OCI-LY3 (cell line): ENCODE measurements around the gene BMPER.

Experiments
- H2AFZ ChIP-seq: fragments of 200-600, 300-600 bp; shearing (Covaris generic); 2 replicates; pipeline ENCODE4 v1.6.0; 2014; ENCODE audit warnings: antibody characterized with exemption, low read depth, low read length
- H3K27ac ChIP-seq: fragments of 200-600, 300-600 bp; sonication (generic); 2 replicates; pipeline ENCODE4 v1.5.1; 2014; ENCODE audit warnings: mild to moderate bottlenecking, low read length, moderate library complexity, mixed read lengths
- H3K27me3 ChIP-seq: fragments of 200-600, 300-600 bp; sonication (generic); 2 replicates; pipeline ENCODE4 v1.6.1; 2014; ENCODE audit warnings: low read depth, low read length, mixed read lengths
- H3K36me3 ChIP-seq: fragments of 200-600, 300-600 bp; sonication (generic); replicated peaks from 2 replicates; pipeline ENCODE3; 2014; ENCODE audit warnings: low read depth, low read length, mixed read lengths
- H3K4me1 ChIP-seq: fragments of 300-600, 200-600 bp; sonication (generic); 2 replicates; pipeline ENCODE4 v1.6.1; 2014; ENCODE audit warnings: low read length, mixed read lengths
- H3K4me2 ChIP-seq: fragments of 200-600, 300-600 bp; sonication (generic); 2 replicates; pipeline ENCODE4 v1.6.1; 2014; ENCODE audit warnings: low read length, mixed read lengths
- H3K4me3 ChIP-seq: fragments of 300-600, 200-600 bp; sonication (generic); 2 replicates; pipeline ENCODE4 v1.5.1; 2014; ENCODE audit warnings: antibody characterized with exemption, mild to moderate bottlenecking, low read length, moderate library complexity
- H3K79me2 ChIP-seq: fragments of 300-600, 200-600 bp; shearing (Covaris generic); 2 replicates; pipeline ENCODE4 v1.6.1; 2014; ENCODE audit warnings: mild to moderate bottlenecking, low read length, mixed read lengths
- H3K9ac ChIP-seq: fragments of 300-600, 200-600 bp; shearing (Covaris generic); 2 replicates; pipeline ENCODE4 v1.6.0; 2014; ENCODE audit warnings: mild to moderate bottlenecking, low read length, moderate library complexity
- H3K9me3 ChIP-seq: fragments of 200-600, 300-600 bp; shearing (Covaris generic); 2 replicates; pipeline ENCODE4 v1.6.1; 2014; ENCODE audit warnings: low read length, mixed read lengths; ENCODE audit not compliant: insufficient read depth
- H4K20me1 ChIP-seq: fragments of 200-600, 300-600 bp; sonication (generic); 2 replicates; pipeline ENCODE4 v1.6.1; 2016; ENCODE audit warnings: low read length, mixed read lengths; ENCODE audit not compliant: insufficient read depth
- CTCF ChIP-seq: fragments of 200-600, 300-600 bp; sonication (generic); IDR thresholded peaks from 2 replicates; pipeline ENCODE4 v1.5.1; 2014; ENCODE audit warnings: antibody characterized with exemption, low read length, low read depth
- EZH2phosphoT487 ChIP-seq: fragments of 200-600 bp; shearing (Covaris generic); IDR thresholded peaks from 2 replicates; pipeline ENCODE4 v1.6.1; 2018; ENCODE audit warnings: antibody characterized with exemption, mixed run types, low read depth

BMPER gene

GRCh38 chr7:34036051-34036920, 130.9 kb downstream of the BMPER start:
- no peak for TF ChIP-seq EZH2phosphoT487
- Histone ChIP-seq H3K4me2 (no peak overlapping the region), H3K27ac (no peak overlapping the region), H2AFZ (no peak overlapping the region), H3K36me3 (no peaks in the 10 kb centered on the region), H3K9ac (no peak overlapping the region), H3K4me3 (no peak overlapping the region), H3K27me3 (no peaks in the 10 kb centered on the region), H3K4me1 (no peaks in the 10 kb centered on the region), H3K79me2 (no peaks in the 10 kb centered on the region), H4K20me1 (no peaks in the 10 kb centered on the region), H3K9me3 (no peaks in the 10 kb centered on the region)

- H3K4me1 ChIP-seq: no peaks in the 10 kb centered on the region
- no peaks in the 10 kb centered on the region for H3K79me2 ChIP-seq
- H3K9ac ChIP-seq: no peak overlapping the region
- no peak overlapping the region for H2AFZ ChIP-seq
- H3K27ac ChIP-seq: no peak overlapping the region
- TF ChIP-seq EZH2phosphoT487 (no peak), CTCF (no peak)
- H4K20me1 ChIP-seq: no peaks in the 10 kb centered on the region
- no peaks in the 10 kb centered on the region for H3K27me3 ChIP-seq
- H3K9me3 ChIP-seq: no peaks in the 10 kb centered on the region
- H3K4me3 ChIP-seq: no peak overlapping the region
- no peak overlapping the region for H3K4me2 ChIP-seq
- no peaks in the 10 kb centered on the region for H3K36me3 ChIP-seq
Observed at GRCh38 chr7:34036972-34037792, 131.8 kb downstream of the BMPER start.

GRCh38 chr7:34038816-34039470, 133.6 kb downstream of the BMPER start:
- no peaks in the 10 kb centered on the region for H3K79me2 ChIP-seq
- no peaks in the 10 kb centered on the region for H3K4me1 ChIP-seq
- no peak overlapping the region for H3K27ac ChIP-seq
- H3K36me3 ChIP-seq: no peaks in the 10 kb centered on the region
- no peaks in the 10 kb centered on the region for H4K20me1 ChIP-seq
- no peak overlapping the region for H3K4me3 ChIP-seq
- TF ChIP-seq CTCF (no peak), EZH2phosphoT487 (no peak)
- no peak overlapping the region for H2AFZ ChIP-seq
- H3K27me3 ChIP-seq: no peaks in the 10 kb centered on the region
- H3K9me3 ChIP-seq: no peaks in the 10 kb centered on the region
- H3K9ac ChIP-seq: no peak overlapping the region
- H3K4me2 ChIP-seq: no peak overlapping the region

- H4K20me1 ChIP-seq: no peaks in the 10 kb centered on the region
- H3K4me3 ChIP-seq: no peak overlapping the region
- no peak overlapping the region for H3K4me2 ChIP-seq
- H3K27me3 ChIP-seq: no peaks in the 10 kb centered on the region
- H3K79me2 ChIP-seq: no peaks in the 10 kb centered on the region
- TF ChIP-seq CTCF (no peak), EZH2phosphoT487 (no peak)
- no peaks in the 10 kb centered on the region for H3K36me3 ChIP-seq
- H3K9ac ChIP-seq: no peak overlapping the region
- no peak overlapping the region for H3K27ac ChIP-seq
- H3K9me3 ChIP-seq: no peaks in the 10 kb centered on the region
- no peak overlapping the region for H2AFZ ChIP-seq
- no peaks in the 10 kb centered on the region for H3K4me1 ChIP-seq
Observed at GRCh38 chr7:34041707-34042106, 136.4 kb downstream of the BMPER start.
